Fibroblast of villous mesenchyme (primary cell): ENCODE data around the gene SLC6A13. TPM values are rescaled to one million over a fixed set of nuclear protein-coding genes. Genes with fewer than 3 reads are reported as not detected.

ENCODE experiments used
- DNase-seq: peaks from one replicate; pipeline ENCODE4 v3.0.0-alpha.2; 2010; ENCODE audit warnings: low read depth
- H3K4me3 ChIP-seq: 2 replicates; pipeline ENCODE4 v1.5.1; 2011; ENCODE audit warnings: low read depth, mild to moderate bottlenecking, low read length
- CTCF ChIP-seq: IDR thresholded peaks from 2 replicates; pipeline ENCODE4 v1.5.1; 2012; ENCODE audit warnings: low read depth, mild to moderate bottlenecking, low read length; ENCODE audit not compliant: insufficient read depth
- total RNA-seq: library from RNA; depleted of rRNA; stranded (reverse); fragments of >200 nt; gene quantifications from 2 replicates; pipeline ENCODE4 v1.2.3, GENCODE V29; 2012

SLC6A13 gene
- total RNA-seq, 1 donor = not detected

- no peak for TF ChIP-seq CTCF
- no peak for DNase-seq
- H3K4me3 ChIP-seq = no peak overlapping the region
Measured at GRCh38 chr12:177336-177979, 85.2 kb downstream of the SLC6A13 start.

DNA sequence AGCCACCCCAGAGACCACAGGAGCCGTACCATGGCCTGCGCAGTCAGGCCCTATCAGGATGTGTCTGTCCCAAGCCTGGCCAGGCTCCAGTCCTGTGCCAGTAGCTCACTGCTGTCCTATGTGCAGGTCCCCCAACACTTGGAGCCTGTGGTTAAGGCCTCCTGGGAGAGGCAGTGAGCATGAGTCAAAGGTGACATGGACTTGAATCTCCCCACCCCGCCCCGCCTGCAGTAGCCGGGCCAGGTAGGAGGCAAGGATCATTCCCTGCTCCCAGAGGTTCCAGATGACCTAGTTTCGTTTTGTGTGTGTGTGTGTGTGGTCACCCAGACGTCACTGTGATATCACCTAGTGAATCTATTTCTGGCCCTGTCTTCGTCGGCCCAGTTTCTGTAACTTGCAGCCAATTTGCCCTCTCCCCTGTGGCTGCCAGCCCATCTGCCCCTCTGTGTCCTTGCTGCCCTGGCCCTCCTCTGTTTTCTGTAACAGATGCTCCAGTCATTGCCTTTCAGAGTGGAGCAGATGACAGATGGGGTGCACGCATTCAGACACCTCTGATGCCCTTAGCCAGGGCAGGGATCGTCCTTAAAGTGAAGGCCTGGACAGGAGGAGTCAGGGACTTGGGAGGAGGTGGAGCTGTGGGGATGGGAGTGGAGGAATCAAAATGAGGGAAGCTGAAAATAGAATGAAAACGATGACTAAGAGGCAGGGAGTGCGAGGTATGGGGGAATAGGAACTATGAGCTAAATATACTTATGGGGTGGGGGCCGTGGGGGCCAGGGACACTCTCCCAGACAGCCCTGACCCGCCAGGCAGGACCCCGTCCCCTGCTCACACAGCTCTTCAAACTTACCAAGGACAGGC is 86.1 kb downstream of the SLC6A13 start:
- H3K4me3 ChIP-seq = no peak overlapping the region
- peak; percentile 56 for DNase-seq
- no peak for TF ChIP-seq CTCF

DNA sequence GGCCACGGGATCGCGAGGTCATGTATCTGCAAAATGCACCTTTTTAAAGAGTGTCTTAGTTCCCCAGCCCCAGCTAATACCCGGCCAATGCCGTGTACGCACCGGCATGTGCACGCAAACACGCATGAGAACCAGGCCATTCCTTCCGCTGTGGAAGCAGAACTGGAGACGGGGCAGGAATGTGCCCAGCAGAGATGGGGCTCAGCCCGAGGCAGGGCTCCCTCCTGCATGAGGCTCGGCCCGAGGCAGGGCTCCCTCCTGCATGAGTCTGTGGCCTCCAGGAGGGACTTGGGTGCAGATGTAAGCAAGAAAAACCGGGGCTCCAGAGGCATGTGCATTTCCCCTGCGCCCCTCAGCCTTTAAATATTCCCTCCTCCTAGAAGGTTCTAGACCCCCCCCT is 86.9 kb downstream of the SLC6A13 start:
- H3K4me3 ChIP-seq = no peak overlapping the region
- DNase-seq = no peak
- TF ChIP-seq CTCF = no peak

GRCh38 chr12:175250-175649 is 87.4 kb downstream of the SLC6A13 start:
- H3K4me3 ChIP-seq = no peak overlapping the region
- DNase-seq = no peak
- TF ChIP-seq CTCF = no peak

DNA sequence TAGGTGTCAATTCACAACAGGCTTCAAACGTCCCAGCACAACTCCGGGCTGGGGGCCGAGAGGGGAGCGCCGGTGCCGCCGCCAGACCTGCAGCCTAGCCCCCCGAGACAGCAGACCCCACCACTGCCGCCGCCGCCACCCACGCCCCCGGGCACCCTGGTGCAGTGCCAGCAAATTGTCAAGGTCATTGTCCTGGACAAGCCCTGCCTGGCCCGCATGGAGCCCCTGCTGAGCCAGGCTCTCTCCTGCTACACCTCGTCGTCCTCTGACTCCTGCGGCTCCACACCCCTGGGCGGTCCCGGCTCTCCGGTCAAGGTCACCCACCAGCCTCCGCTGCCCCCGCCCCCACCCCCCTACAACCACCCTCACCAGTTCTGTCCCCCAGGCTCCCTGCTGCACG is 88.0 kb downstream of the SLC6A13 start:
- DNase-seq = no peak
- H3K4me3 ChIP-seq = no peak overlapping the region
- no peak for TF ChIP-seq CTCF

- TF ChIP-seq CTCF = no peak
- no peak overlapping the region for H3K4me3 ChIP-seq
- no peak for DNase-seq
Measured at GRCh38 chr12:174124-174523, 88.5 kb downstream of the SLC6A13 start.
